Peyer's patch (tissue), 4 donors: ENCODE results near the gene B3GLCT.

Source experiments
- POLR2A ChIP-seq, 2 donors: fragments of 450-650 bp; IDR thresholded peaks; one replicate each; pipeline ENCODE4 v1.5.1; 2017; ENCODE audit warnings: antibody characterized with exemption in 2 of 2, mild to moderate bottlenecking in 2 of 2, moderate library complexity in 2 of 2
- TF ChIP-seq, protein P1 (sequence below), 6 experiments: fragments of 450-650 bp in 4 of 6; fragments of 200-600 bp in 2 of 6; sonication (generic) in 1 of 6; IDR thresholded peaks; one replicate each; pipeline ENCODE4 v1.5.1; 2017 to 2019; ENCODE audit warnings: antibody characterized with exemption in 6 of 6, mild to moderate bottlenecking in 3 of 6, moderate library complexity in 1 of 6

DNA sequence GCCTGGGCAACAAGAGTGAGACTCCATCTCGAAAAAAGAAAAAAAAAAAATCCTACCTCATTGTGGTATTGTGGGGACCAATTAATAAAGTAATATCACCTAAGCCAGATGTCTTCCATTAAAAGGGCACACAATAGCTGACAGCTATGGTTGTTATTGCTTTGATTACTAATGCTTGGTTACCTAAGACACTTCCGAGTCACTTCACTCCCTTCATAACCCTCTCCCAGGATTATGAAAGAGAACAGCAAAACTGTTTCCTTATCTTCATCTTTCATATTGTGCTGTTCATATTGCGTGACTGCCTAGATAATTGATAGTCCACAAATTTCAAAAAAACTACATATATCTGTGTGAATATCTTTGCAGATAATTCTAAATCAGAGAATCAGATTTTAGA lies 27.8 kb upstream of the B3GLCT start:
- TF ChIP-seq, protein P1, sequence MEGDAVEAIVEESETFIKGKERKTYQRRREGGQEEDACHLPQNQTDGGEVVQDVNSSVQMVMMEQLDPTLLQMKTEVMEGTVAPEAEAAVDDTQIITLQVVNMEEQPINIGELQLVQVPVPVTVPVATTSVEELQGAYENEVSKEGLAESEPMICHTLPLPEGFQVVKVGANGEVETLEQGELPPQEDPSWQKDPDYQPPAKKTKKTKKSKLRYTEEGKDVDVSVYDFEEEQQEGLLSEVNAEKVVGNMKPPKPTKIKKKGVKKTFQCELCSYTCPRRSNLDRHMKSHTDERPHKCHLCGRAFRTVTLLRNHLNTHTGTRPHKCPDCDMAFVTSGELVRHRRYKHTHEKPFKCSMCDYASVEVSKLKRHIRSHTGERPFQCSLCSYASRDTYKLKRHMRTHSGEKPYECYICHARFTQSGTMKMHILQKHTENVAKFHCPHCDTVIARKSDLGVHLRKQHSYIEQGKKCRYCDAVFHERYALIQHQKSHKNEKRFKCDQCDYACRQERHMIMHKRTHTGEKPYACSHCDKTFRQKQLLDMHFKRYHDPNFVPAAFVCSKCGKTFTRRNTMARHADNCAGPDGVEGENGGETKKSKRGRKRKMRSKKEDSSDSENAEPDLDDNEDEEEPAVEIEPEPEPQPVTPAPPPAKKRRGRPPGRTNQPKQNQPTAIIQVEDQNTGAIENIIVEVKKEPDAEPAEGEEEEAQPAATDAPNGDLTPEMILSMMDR (IDR thresholded peaks at IDR 0.05), result no peak
- no peak for TF ChIP-seq POLR2A (IDR thresholded peaks at IDR 0.05)
